ENCODE measurements around the gene BIN2. TPM values are rescaled to one million over a fixed set of nuclear protein-coding genes. Genes with fewer than 3 reads are reported as not detected.

Gene BIN2
- total RNA-seq, 4 donors from 2014 or later: 1.3 to 3.0 (median 2.5) TPM

DNA sequence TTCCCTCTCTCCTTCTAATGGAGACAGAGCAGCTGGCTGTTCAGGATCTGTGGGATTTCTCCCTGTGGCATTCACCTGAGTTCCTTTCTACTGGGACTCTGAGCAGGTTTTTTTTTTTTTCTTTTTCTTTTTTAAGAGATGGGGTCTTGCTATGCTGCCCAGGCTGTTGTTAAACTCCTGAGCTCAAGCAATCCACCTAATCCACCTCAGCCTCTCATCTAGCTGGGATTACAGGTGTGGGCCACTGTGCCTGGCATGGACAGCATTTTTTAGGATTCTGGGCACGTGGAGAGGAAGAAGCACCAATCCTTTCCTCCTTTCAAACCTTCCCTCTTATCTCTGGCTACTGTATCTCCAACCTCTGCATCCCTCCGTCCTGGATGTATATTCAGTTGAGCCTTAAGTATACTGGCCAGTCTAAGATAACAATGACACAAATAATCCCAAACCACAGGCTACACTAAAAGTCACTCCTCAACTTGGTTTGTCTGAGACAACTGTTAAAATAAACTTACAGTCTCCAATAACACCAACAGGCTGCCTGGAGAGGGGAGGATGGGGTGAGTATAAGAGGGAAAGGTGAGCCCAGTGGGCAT lies 38.9 kb upstream of the BIN2 start:
- TF ChIP-seq, protein P1, sequence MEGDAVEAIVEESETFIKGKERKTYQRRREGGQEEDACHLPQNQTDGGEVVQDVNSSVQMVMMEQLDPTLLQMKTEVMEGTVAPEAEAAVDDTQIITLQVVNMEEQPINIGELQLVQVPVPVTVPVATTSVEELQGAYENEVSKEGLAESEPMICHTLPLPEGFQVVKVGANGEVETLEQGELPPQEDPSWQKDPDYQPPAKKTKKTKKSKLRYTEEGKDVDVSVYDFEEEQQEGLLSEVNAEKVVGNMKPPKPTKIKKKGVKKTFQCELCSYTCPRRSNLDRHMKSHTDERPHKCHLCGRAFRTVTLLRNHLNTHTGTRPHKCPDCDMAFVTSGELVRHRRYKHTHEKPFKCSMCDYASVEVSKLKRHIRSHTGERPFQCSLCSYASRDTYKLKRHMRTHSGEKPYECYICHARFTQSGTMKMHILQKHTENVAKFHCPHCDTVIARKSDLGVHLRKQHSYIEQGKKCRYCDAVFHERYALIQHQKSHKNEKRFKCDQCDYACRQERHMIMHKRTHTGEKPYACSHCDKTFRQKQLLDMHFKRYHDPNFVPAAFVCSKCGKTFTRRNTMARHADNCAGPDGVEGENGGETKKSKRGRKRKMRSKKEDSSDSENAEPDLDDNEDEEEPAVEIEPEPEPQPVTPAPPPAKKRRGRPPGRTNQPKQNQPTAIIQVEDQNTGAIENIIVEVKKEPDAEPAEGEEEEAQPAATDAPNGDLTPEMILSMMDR (IDR thresholded peaks at IDR 0.05): no peak
- no peak for TF ChIP-seq POLR2A (IDR thresholded peaks at IDR 0.05)
- intact Hi-C loops (cut with DNase I): no loop called here
- H3K4me3 ChIP-seq (replicated peaks in 1 of 3): no peak overlapping the region
- no peaks in the 10 kb centered on the region for H3K9me3 ChIP-seq
- H3K4me1 ChIP-seq: no peaks in the 10 kb centered on the region
- 57 to 73% methylated on average over 2 of the region's 2 CpGs for WGBS, 2 donors
- H3K36me3 ChIP-seq: no peaks in the 10 kb centered on the region
- H3K27ac ChIP-seq: no peak overlapping the region
- DNase-seq: no peak
- no peaks in the 10 kb centered on the region for H3K27me3 ChIP-seq

DNA sequence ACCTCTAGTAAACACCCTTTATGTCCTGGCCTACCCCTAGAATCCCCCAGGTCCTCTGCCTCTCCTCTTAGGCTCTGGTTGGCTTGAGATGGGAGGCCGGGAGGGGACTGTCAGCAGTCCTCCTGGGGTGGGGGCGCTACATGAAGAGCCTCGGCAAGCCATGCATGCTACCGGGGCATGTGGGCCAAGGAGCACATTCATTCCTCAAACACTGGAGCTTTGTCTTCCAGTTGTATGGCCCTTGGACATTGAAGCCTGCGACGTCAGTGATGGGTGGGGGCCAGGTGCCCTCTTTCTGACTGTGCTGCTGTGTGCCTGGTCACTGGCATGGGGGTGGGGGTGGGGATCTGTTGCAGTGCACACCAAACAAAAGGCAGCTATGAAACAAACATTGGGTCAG lies 38.3 kb upstream of the BIN2 start:
- WGBS, 2 donors: 46 to 69% methylated on average over 6 of the region's 6 CpGs
- Histone ChIP-seq H3K9me3 (no peaks in the 10 kb centered on the region), H3K27ac (no peak overlapping the region), H3K36me3 (no peaks in the 10 kb centered on the region), H3K4me3 (replicated peaks in 1 of 3) (no peak overlapping the region), H3K27me3 (no peaks in the 10 kb centered on the region), H3K4me1 (no peaks in the 10 kb centered on the region)
- peak in 1 of 2 donors; percentile 40 for DNase-seq
- intact Hi-C loops (cut with DNase I): no loop called here
- TF ChIP-seq POLR2A (IDR thresholded peaks at IDR 0.05): no peak
- TF ChIP-seq, protein P1 (IDR thresholded peaks at IDR 0.05): no peak

DNA sequence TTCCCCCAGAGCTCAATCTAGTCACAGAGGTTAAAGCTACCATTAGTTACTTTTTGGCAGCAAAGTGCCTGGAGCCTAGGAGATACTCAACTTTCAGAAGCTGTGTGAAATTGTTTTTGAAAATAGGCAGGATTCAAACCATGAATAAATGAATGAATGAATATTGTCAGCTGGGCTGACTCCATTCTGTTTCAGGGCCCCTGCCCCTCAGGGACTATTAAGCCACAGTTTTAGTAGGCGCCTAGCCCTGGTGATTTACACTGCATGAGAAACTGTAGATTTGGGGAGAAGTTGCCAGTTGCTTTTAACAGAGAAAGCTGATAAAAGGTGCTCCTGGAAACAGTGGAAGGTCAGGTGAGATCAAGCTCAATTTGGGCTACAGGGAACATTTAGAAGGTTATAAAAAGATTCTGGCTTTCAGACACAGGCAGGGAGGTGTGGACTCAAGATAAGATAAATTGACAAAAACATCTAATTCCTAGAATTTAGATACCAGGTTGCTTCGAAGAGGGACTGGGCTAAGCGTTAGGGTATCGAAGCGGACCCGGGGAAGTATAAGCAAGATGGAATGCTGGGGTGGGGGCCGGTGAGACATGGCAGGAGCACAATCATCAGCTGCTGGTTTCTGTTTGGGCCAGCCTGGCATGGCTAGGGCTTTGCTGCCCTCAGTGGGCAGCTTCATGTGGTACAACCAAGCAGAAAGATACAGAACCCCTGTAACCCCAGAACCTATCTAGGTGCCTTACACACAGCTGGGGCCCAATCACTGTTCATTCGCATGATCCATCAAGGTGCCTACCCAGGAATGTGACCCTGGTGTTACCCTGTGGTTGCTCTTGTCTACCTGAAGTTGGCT lies 37.4 kb upstream of the BIN2 start:
- WGBS, 2 donors: 87 to 91% methylated on average over 8 of the region's 8 CpGs
- Histone ChIP-seq H3K4me3 (replicated peaks in 1 of 3) (no peak overlapping the region), H3K9me3 (no peaks in the 10 kb centered on the region), H3K4me1 (no peaks in the 10 kb centered on the region), H3K27me3 (no peaks in the 10 kb centered on the region), H3K36me3 (no peaks in the 10 kb centered on the region), H3K27ac (no peak overlapping the region)
- no peak for TF ChIP-seq POLR2A (IDR thresholded peaks at IDR 0.05)
- TF ChIP-seq, protein P1 (IDR thresholded peaks at IDR 0.05): no peak
- no peak for DNase-seq
- intact Hi-C loops (cut with DNase I): no loop called here

DNA sequence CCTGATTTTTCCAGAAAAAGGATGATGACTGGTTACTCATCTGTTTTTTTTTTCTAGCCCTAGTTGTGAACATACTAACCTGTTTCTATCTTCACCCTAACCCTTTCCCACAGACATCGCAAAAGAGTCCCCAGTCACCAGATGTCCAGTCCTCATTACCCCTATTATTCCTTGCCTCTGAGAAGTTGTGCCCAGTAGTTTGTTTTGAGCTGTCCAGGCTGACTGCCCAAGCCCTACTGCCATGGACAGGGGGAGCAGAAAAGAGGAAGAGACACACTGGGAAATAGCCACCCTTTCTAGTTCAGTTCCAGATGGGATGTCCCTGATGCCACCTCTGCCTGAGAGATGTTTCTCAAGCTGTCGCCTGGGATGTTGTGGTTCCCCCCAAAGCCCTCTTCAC lies 36.3 kb upstream of the BIN2 start:
- intact Hi-C loops (cut with DNase I): no loop called here
- DNase-seq: no peak
- no peak overlapping the region for H3K4me3 ChIP-seq (replicated peaks in 1 of 3)
- no peaks in the 10 kb centered on the region for H3K4me1 ChIP-seq
- H3K27ac ChIP-seq: no peak overlapping the region
- H3K9me3 ChIP-seq: no peaks in the 10 kb centered on the region
- 93 to 98% methylated on average over 2 of the region's 2 CpGs for WGBS, 2 donors
- H3K27me3 ChIP-seq: no peaks in the 10 kb centered on the region
- H3K36me3 ChIP-seq: no peaks in the 10 kb centered on the region
- no peak for TF ChIP-seq POLR2A (IDR thresholded peaks at IDR 0.05)
- TF ChIP-seq, protein P1 (IDR thresholded peaks at IDR 0.05): no peak

DNA sequence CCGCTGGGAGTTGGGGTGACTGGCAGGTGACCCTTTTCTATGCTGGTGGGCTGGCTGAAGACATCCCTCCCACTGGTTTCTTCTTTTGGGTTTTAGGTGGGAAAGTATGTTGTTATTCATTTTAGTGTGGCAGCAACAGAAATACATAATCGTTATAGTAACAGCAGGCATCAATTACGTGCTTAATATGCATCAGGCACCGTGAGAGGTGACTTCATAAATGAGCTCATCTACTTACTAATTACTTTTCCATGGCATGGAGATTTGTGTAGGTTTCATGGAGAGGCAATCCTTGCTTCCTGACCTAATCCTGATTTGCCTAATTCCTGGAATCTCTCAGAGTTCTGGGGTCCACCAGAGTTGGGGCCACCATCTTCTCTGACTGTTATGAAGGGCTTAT lies 35.9 kb upstream of the BIN2 start:
- Histone ChIP-seq H3K4me3 (replicated peaks in 1 of 3) (no peak overlapping the region), H3K9me3 (no peaks in the 10 kb centered on the region), H3K36me3 (no peaks in the 10 kb centered on the region), H3K4me1 (no peaks in the 10 kb centered on the region), H3K27ac (no peak overlapping the region), H3K27me3 (no peaks in the 10 kb centered on the region)
- DNase-seq: no peak
- no peak for TF ChIP-seq POLR2A (IDR thresholded peaks at IDR 0.05)
- TF ChIP-seq, protein P1 (IDR thresholded peaks at IDR 0.05): no peak
- 83 to 93% methylated on average over 4 of the region's 4 CpGs for WGBS, 2 donors
- intact Hi-C loops (cut with DNase I): no loop called here
